ENCODE data around the gene PCDHGA4.
"Not testable (repeated sequence)": the region's sequence is repeated elsewhere in the genome, so short reads cannot be mapped to it uniquely, and the experiment has no call there.

The PCDHGA4 gene

GRCh38 chr5:141330299-141331080, 24.3 kb upstream of the PCDHGA4 start, which contains the start of gene PCDHGA1:
TSS of gene PCDHGA1 (plus strand) at chr5:141330514.
- Histone ChIP-seq H3K4me3 (ENCODE audit: low read depth, low read length) (peak within 1 kb of the TSS; percentile 77), H2AFZ (ENCODE audit: low read length, unreplicated experiment) (peak within 1 kb of the TSS; percentile 97), H3K27ac (ENCODE audit: low read depth, low read length) (no peak within 1 kb of the TSS), H3K4me1 (ENCODE audit: control insufficient read depth, insufficient read depth, low read length, unreplicated experiment) (peaks cover 5% of the 10 kb centered on the region), H3K27me3 (ENCODE audit: insufficient read depth, low read length) (peaks cover 71% of the 10 kb centered on the region), H3K79me2 (ENCODE audit: control insufficient read depth, insufficient read depth, low read length, unreplicated experiment) (no peaks in the 10 kb centered on the region), H3K36me3 (ENCODE audit: insufficient read depth, low read length) (no peaks in the 10 kb centered on the region)

DNA sequence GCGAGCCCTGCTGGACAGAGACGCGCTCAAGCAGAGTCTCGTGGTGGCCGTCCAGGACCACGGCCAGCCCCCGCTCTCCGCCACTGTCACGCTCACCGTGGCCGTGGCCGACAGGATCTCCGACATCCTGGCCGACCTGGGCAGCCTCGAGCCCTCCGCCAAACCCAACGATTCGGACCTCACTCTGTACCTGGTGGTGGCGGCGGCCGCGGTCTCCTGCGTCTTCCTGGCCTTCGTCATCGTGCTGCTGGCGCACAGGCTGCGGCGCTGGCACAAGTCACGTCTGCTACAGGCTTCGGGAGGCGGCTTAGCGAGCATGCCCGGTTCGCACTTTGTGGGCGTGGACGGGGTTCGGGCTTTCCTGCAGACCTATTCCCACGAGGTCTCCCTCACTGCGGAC, 22.2 kb upstream of the PCDHGA4 start:
- peaks cover 89% of the 10 kb centered on the region for H3K27me3 ChIP-seq (ENCODE audit: insufficient read depth, low read length)
- not testable (repeated sequence) for H2AFZ ChIP-seq (ENCODE audit: low read length, unreplicated experiment); H3K79me2 ChIP-seq (ENCODE audit: control insufficient read depth, insufficient read depth, low read length, unreplicated experiment); H3K36me3 ChIP-seq (ENCODE audit: insufficient read depth, low read length); H3K4me1 ChIP-seq (ENCODE audit: control insufficient read depth, insufficient read depth, low read length, unreplicated experiment); H3K27ac ChIP-seq (ENCODE audit: low read depth, low read length); H3K4me3 ChIP-seq (ENCODE audit: low read depth, low read length)

GRCh38 chr5:141338538-141339306, 16.1 kb upstream of the PCDHGA4 start, which contains the start of gene PCDHGA2:
TSS of gene PCDHGA2 (plus strand) at chr5:141338760.
- Histone ChIP-seq H3K4me1 (ENCODE audit: control insufficient read depth, insufficient read depth, low read length, unreplicated experiment) (no peaks in the 10 kb centered on the region), H3K27me3 (ENCODE audit: insufficient read depth, low read length) (peaks cover 74% of the 10 kb centered on the region), H3K79me2 (ENCODE audit: control insufficient read depth, insufficient read depth, low read length, unreplicated experiment) (no peaks in the 10 kb centered on the region), H3K27ac (ENCODE audit: low read depth, low read length) (no peak within 1 kb of the TSS), H3K36me3 (ENCODE audit: insufficient read depth, low read length) (no peaks in the 10 kb centered on the region), H3K4me3 (ENCODE audit: low read depth, low read length) (peak within 1 kb of the TSS; percentile 70), H2AFZ (ENCODE audit: low read length, unreplicated experiment) (peak within 1 kb of the TSS; percentile 57)

DNA sequence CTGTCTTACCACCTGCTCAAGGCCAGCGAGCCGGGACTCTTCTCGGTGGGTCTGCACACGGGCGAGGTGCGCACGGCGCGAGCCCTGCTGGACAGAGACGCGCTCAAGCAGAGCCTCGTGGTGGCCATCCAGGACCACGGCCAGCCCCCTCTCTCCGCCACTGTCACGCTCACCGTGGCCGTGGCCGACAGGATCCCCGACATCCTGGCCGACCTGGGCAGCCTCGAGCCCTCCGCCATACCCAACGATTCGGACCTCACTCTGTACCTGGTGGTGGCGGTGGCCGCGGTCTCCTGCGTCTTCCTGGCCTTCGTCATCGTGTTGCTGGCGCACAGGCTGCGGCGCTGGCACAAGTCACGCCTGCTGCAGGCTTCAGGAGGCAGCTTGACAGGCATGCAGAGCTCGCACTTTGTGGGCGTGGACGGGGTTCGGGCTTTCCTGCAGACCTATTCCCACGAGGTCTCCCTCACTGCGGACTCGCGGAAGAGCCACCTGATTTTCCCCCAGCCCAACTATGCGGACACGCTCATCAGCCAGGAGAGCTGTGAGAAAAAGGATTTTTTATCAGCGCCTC, 14.0 kb upstream of the PCDHGA4 start:
- not testable (repeated sequence) for H2AFZ ChIP-seq (ENCODE audit: low read length, unreplicated experiment); H3K36me3 ChIP-seq (ENCODE audit: insufficient read depth, low read length); H3K79me2 ChIP-seq (ENCODE audit: control insufficient read depth, insufficient read depth, low read length, unreplicated experiment); H3K4me3 ChIP-seq (ENCODE audit: low read depth, low read length); H3K4me1 ChIP-seq (ENCODE audit: control insufficient read depth, insufficient read depth, low read length, unreplicated experiment); H3K27ac ChIP-seq (ENCODE audit: low read depth, low read length)
- peaks cover 71% of the 10 kb centered on the region for H3K27me3 ChIP-seq (ENCODE audit: insufficient read depth, low read length)

DNA sequence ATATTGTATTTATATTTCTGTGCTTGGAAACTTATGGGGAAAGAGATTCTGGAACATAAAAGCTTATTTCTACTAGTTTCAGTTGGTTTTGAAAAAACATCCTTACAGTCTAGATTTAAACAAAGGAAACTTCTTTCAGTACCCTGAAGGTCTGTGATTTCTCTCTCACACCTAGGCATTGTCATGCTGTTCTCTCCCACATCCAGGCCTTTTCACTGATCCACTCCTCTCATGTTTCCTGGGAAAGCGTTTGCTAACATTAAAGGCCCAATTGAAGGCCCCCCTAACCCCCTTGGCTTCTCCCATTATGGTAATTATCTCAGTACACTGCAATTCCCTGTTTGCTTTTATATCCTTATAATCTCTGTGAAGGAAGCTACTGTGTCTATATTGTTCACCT, 12.0 kb upstream of the PCDHGA4 start:
- Histone ChIP-seq H2AFZ (ENCODE audit: low read length, unreplicated experiment) (no peak overlapping the region), H3K79me2 (ENCODE audit: control insufficient read depth, insufficient read depth, low read length, unreplicated experiment) (no peaks in the 10 kb centered on the region), H3K36me3 (ENCODE audit: insufficient read depth, low read length) (no peaks in the 10 kb centered on the region), H3K4me3 (ENCODE audit: low read depth, low read length) (no peak overlapping the region), H3K27me3 (ENCODE audit: insufficient read depth, low read length) (peaks cover 64% of the 10 kb centered on the region), H3K27ac (ENCODE audit: low read depth, low read length) (no peak overlapping the region), H3K4me1 (ENCODE audit: control insufficient read depth, insufficient read depth, low read length, unreplicated experiment) (no peaks in the 10 kb centered on the region)

GRCh38 chr5:141343242-141343952, 11.4 kb upstream of the PCDHGA4 start, which contains the start of gene PCDHGA3:
TSS of gene PCDHGA3 (plus strand) at chr5:141343829. CDS start at chr5:141344034, 205 bp downstream.
- Histone ChIP-seq H3K27ac (ENCODE audit: low read depth, low read length) (no peak within 1 kb of the TSS), H3K27me3 (ENCODE audit: insufficient read depth, low read length) (peaks cover 64% of the 10 kb centered on the region), H3K4me1 (ENCODE audit: control insufficient read depth, insufficient read depth, low read length, unreplicated experiment) (no peaks in the 10 kb centered on the region), H3K79me2 (ENCODE audit: control insufficient read depth, insufficient read depth, low read length, unreplicated experiment) (no peaks in the 10 kb centered on the region), H3K4me3 (ENCODE audit: low read depth, low read length) (peak within 1 kb of the TSS; percentile 41; the same call in 1 of the 2 replicates), H2AFZ (ENCODE audit: low read length, unreplicated experiment) (no peak within 1 kb of the TSS), H3K36me3 (ENCODE audit: insufficient read depth, low read length) (no peaks in the 10 kb centered on the region)

DNA sequence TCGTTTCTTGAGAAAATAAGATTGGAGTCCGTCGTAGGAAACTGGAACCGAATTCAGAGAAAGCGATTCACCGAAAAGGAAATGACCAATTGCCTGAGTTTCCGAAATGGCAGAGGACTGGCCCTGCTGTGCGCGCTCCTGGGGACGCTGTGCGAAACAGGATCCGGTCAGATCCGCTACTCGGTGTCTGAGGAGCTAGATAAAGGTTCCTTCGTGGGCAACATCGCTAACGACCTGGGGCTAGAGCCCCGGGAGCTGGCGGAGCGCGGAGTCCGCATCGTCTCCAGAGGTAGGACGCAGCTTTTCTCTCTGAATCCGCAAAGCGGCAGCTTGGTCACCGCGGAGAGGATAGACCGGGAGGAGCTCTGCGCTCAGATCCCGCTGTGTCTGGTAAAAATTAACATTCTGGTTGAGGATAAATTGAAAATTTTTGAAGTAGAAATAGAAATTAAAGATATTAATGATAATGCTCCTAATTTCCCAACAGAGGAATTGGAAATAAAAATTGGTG, 10.8 kb upstream of the PCDHGA4 start:
- no peak overlapping the region for H2AFZ ChIP-seq (ENCODE audit: low read length, unreplicated experiment)
- H3K27me3 ChIP-seq (ENCODE audit: insufficient read depth, low read length), result peaks cover 66% of the 10 kb centered on the region
- no peaks in the 10 kb centered on the region for H3K79me2 ChIP-seq (ENCODE audit: control insufficient read depth, insufficient read depth, low read length, unreplicated experiment)
- no peak overlapping the region for H3K27ac ChIP-seq (ENCODE audit: low read depth, low read length)
- peak overlapping the region; percentile 41; the same call in 1 of the 2 replicates for H3K4me3 ChIP-seq (ENCODE audit: low read depth, low read length)
- no peaks in the 10 kb centered on the region for H3K36me3 ChIP-seq (ENCODE audit: insufficient read depth, low read length)
- H3K4me1 ChIP-seq (ENCODE audit: control insufficient read depth, insufficient read depth, low read length, unreplicated experiment), result no peaks in the 10 kb centered on the region

GRCh38 chr5:141345327-141345726, 9.5 kb upstream of the PCDHGA4 start:
- no peak overlapping the region for H2AFZ ChIP-seq (ENCODE audit: low read length, unreplicated experiment)
- no peak overlapping the region for H3K4me3 ChIP-seq (ENCODE audit: low read depth, low read length)
- H3K27ac ChIP-seq (ENCODE audit: low read depth, low read length), result no peak overlapping the region
- no peaks in the 10 kb centered on the region for H3K79me2 ChIP-seq (ENCODE audit: control insufficient read depth, insufficient read depth, low read length, unreplicated experiment)
- H3K4me1 ChIP-seq (ENCODE audit: control insufficient read depth, insufficient read depth, low read length, unreplicated experiment), result no peaks in the 10 kb centered on the region
- peaks cover 60% of the 10 kb centered on the region for H3K27me3 ChIP-seq (ENCODE audit: insufficient read depth, low read length)
- H3K36me3 ChIP-seq (ENCODE audit: insufficient read depth, low read length), result no peaks in the 10 kb centered on the region

- H3K27ac ChIP-seq (ENCODE audit: low read depth, low read length); H3K4me1 ChIP-seq (ENCODE audit: control insufficient read depth, insufficient read depth, low read length, unreplicated experiment); H3K79me2 ChIP-seq (ENCODE audit: control insufficient read depth, insufficient read depth, low read length, unreplicated experiment); H3K4me3 ChIP-seq (ENCODE audit: low read depth, low read length); H2AFZ ChIP-seq (ENCODE audit: low read length, unreplicated experiment); H3K36me3 ChIP-seq (ENCODE audit: insufficient read depth, low read length): not testable (repeated sequence)
- H3K27me3 ChIP-seq (ENCODE audit: insufficient read depth, low read length), result peaks cover 63% of the 10 kb centered on the region
Measured at GRCh38 chr5:141346017-141346416, 8.8 kb upstream of the PCDHGA4 start.
